K562 (cell line): ENCODE measurements around the gene ZBP1. TPM values are rescaled to one million over a fixed set of nuclear protein-coding genes. Genes with fewer than 3 reads are reported as not detected.

ENCODE experiments used
- ATAC-seq: fragments of 200-7000 bp; cut with Tn5 transposase; 3 replicates; pipeline ENCODE4 v1.9.1; 2020; ENCODE audit warnings: moderate library complexity
- BruUV-seq: library from RNA; stranded (reverse); fragments of 400-500 nt; replicated peaks from 2 replicates; lab custom pipeline; 2021; lab: Mats Ljungman, UMichigan
- CTCF ChIA-PET: fragments of 300-600 bp; formaldehyde crosslinking; extraction: SDS; loops from one replicate; lab custom pipeline; 2021; ENCODE audit warnings: low intra/inter-chr PET ratio; lab: Yijun Ruan, JAX
- POLR2A ChIA-PET: fragments of 300-600, 350-650 bp; sonication (Branson Sonifier 250); formaldehyde crosslinking; extraction: SDS; loops from one replicate; lab custom pipeline; 2021; ENCODE audit warnings: antibody characterized with exemption, inconsistent platforms; lab: Yijun Ruan, JAX
- DNase-seq, 4 experiments: peaks; one replicate each; pipeline versions ENCODE4 v3.0.0 to v3.0.0-alpha.2; 2011 to 2018; ENCODE audit warnings: low spot score in 3 of 4, mixed read lengths in 3 of 4; ENCODE audit errors: extremely low read depth in 1 of 4
- FAIRE-seq: peaks from 2 replicates; lab custom pipeline; 2011; peaks lifted over from hg19 to GRCh38; lab: Jason Lieb, UNC
- H2AFZ ChIP-seq: 2 replicates; pipeline ENCODE4 v1.6.0; 2011; ENCODE audit warnings: low read depth, low read length, control low read depth, inconsistent platforms
- H3K27ac ChIP-seq: fragments of 200-600 bp; 3 replicates; pipeline ENCODE4 v1.8.0; 2011; ENCODE audit warnings: low read depth, mild to moderate bottlenecking, control low read depth, inconsistent platforms, low read length, moderate library complexity, mixed read lengths; ENCODE audit errors: extremely low read depth
- H3K27me3 ChIP-seq, 2 experiments: fragments of 300-600 bp in 1 of 2; 2 replicates in 1 of 2; 3 replicates in 1 of 2; pipeline versions ENCODE4 v1.6.0 to v1.8.0; 2011; ENCODE audit warnings: inconsistent platforms in 2 of 2, low read length in 2 of 2, mild to moderate bottlenecking in 1 of 2, mixed read lengths in 1 of 2, moderate library complexity in 1 of 2; ENCODE audit not compliant: control insufficient read depth in 2 of 2, insufficient read depth in 2 of 2
- H3K36me3 ChIP-seq: fragments of 300-600 bp; 3 replicates; pipeline ENCODE4 v1.8.0; 2011; ENCODE audit warnings: mild to moderate bottlenecking, low read length, inconsistent platforms; ENCODE audit not compliant: control insufficient read depth, insufficient read depth
- H3K4me1 ChIP-seq, 2 experiments: fragments of 200-600 bp in 1 of 2; replicated peaks in 1 of 2; 2 replicates in 1 of 2; 3 replicates in 1 of 2; pipeline versions ENCODE4 v1.5.1 to v1.8.0; 2011; ENCODE audit warnings: inconsistent platforms in 2 of 2, low read length in 2 of 2, mild to moderate bottlenecking in 1 of 2, mixed read lengths in 1 of 2, moderate library complexity in 1 of 2; ENCODE audit not compliant: control insufficient read depth in 2 of 2, insufficient read depth in 2 of 2
- H3K4me2 ChIP-seq: 2 replicates; pipeline ENCODE4 v1.6.1; 2011; ENCODE audit warnings: low read length, control low read depth, inconsistent platforms, mixed read lengths; ENCODE audit not compliant: insufficient read depth
- H3K4me3 ChIP-seq: fragments of 200-600 bp; sonication (generic), shearing (Covaris generic); 2 replicates; pipeline ENCODE4 v1.5.1; 2016; ENCODE audit warnings: control low read depth, inconsistent platforms
- H3K79me2 ChIP-seq: fragments of 200-600 bp; 3 replicates; pipeline ENCODE4 v1.8.0; 2011; ENCODE audit warnings: low read length, inconsistent platforms; ENCODE audit not compliant: control insufficient read depth, insufficient read depth
- H3K9ac ChIP-seq, 2 experiments: 2 replicates each; pipeline versions ENCODE4 v1.6.0 to v1.6.1; 2011; ENCODE audit warnings: low read depth in 2 of 2, low read length in 2 of 2, control low read depth in 1 of 2, inconsistent platforms in 1 of 2, mild to moderate bottlenecking in 1 of 2, mixed read lengths in 1 of 2; ENCODE audit not compliant: insufficient read depth in 1 of 2
- H3K9me1 ChIP-seq: one replicate; pipeline ENCODE4 v1.6.0; 2011; ENCODE audit warnings: inconsistent platforms, mild to moderate bottlenecking, low read length, moderate library complexity; ENCODE audit not compliant: control insufficient read depth, insufficient read depth
- H3K9me3 ChIP-seq: replicated peaks from 2 replicates; pipeline ENCODE4 v1.5.1; 2011; ENCODE audit warnings: low read depth, low read length, inconsistent platforms; ENCODE audit not compliant: control insufficient read depth, insufficient read depth
- H4K20me1 ChIP-seq: replicated peaks from 2 replicates; pipeline ENCODE4 v1.6.1; 2011; ENCODE audit warnings: low read length, inconsistent platforms, mixed read lengths; ENCODE audit not compliant: control insufficient read depth, insufficient read depth
- CHD2 ChIP-seq: IDR thresholded peaks from 2 replicates; pipeline ENCODE4 v1.6.1; 2011; ENCODE audit warnings: low read depth, low read length
- HIVEP1 ChIP-seq: fragments of 250-450 bp; sonication (Bioruptor Pico); IDR thresholded peaks from 2 replicates; pipeline ENCODE4 v1.4.0; 2020; ENCODE audit warnings: mild to moderate bottlenecking
- KAT8 ChIP-seq: fragments of 450-650 bp; IDR thresholded peaks from 2 replicates; pipeline ENCODE4 v1.6.1; 2016; ENCODE audit warnings: low read depth, mild to moderate bottlenecking
- KDM2B ChIP-seq: fragments of 250-450 bp; sonication (Bioruptor Pico); IDR thresholded peaks from 2 replicates; pipeline ENCODE4 v1.8.0; 2021; ENCODE audit warnings: mild to moderate bottlenecking, moderate library complexity
- NCOA1 ChIP-seq: fragments of 450-650 bp; IDR thresholded peaks from 2 replicates; pipeline ENCODE4 v1.6.1; 2016; ENCODE audit warnings: low read depth
- NCOA2 ChIP-seq, 2 experiments: fragments of 450-650 bp; IDR thresholded peaks; 2 replicates each; pipeline ENCODE4 v1.6.1; 2018; ENCODE audit warnings: mild to moderate bottlenecking in 2 of 2, moderate library complexity in 1 of 2; ENCODE audit not compliant: partially characterized antibody in 2 of 2
- TRIM28 ChIP-seq: fragments of 450-650 bp; IDR thresholded peaks from 2 replicates; pipeline ENCODE4 v1.6.1; 2017
- TSHZ1 ChIP-seq: fragments of 250-450 bp; sonication (Bioruptor Pico); IDR thresholded peaks from 2 replicates; pipeline ENCODE4 v1.4.0; 2020; ENCODE audit warnings: mild to moderate bottlenecking, moderate library complexity
- U2AF1 ChIP-seq: fragments of 200-400 bp; formaldehyde crosslinking; optimal IDR thresholded peaks from 2 replicates; pipeline ENCODE3; 2017; ENCODE audit warnings: mild to moderate bottlenecking, low read depth, low read length, moderate library complexity
- ZNF146 ChIP-seq: IDR thresholded peaks from one replicate; pipeline ENCODE4 v1.6.1; 2018; ENCODE audit warnings: missing compliant biosample characterization; ENCODE audit not compliant: unreplicated experiment
- ZNF280A ChIP-seq: fragments of 450-650 bp; IDR thresholded peaks from 2 replicates; pipeline ENCODE4 v1.6.1; 2018; ENCODE audit warnings: mild to moderate bottlenecking, low read depth; ENCODE audit not compliant: partially characterized antibody
- ZNF518B ChIP-seq: fragments of 250-450 bp; sonication (Bioruptor Pico); IDR thresholded peaks from 2 replicates; pipeline ENCODE4 v1.5.0; 2021; ENCODE audit warnings: mild to moderate bottlenecking, moderate library complexity
- ZNF561 ChIP-seq: fragments of 450-650 bp; formaldehyde crosslinking; conservative IDR thresholded peaks from 2 replicates; pipeline ENCODE4 v1.4.0; 2020; ENCODE audit warnings: mild to moderate bottlenecking, moderate library complexity
- ZNF695 ChIP-seq: fragments of 450-650 bp; formaldehyde crosslinking; IDR thresholded peaks from 2 replicates; pipeline ENCODE4 v1.4.0; 2020; ENCODE audit warnings: mild to moderate bottlenecking, moderate library complexity
- WGBS: fragments of 100-300 bp; shearing (Covaris generic); methylation state at CpG from one replicate; pipeline ENCODE4 v1.1.6; 2016; ENCODE audit warnings: low coverage, mixed read lengths; ENCODE audit not compliant: insufficient coverage; ENCODE audit errors: missing lambda C conversion rate; 5-methylcytosine and 5-hydroxymethylcytosine counted together
- in situ Hi-C: fragments of 300-500 bp; cut with MboI; formaldehyde crosslinking; loops from 4 replicates; pipeline ENCODE4 v1.15.0; 2018; ENCODE audit warnings: inconsistent platforms, mixed read lengths
- intact Hi-C: fragments of 100-400 bp; cut with micrococcal nuclease; formaldehyde crosslinking; loops from 2 replicates; pipeline ENCODE4 v1.14.2; 2022
- polyA plus RNA-seq, 8 experiments: library from polyadenylated mRNA; depleted of rRNA in 4 of 8; stranded (reverse) in 5 of 8; unstranded in 3 of 8; fragments of >200 nt; fragmentation: Nextera tagmentation in 2 of 8; fragmentation: Illumina TruSeq in 1 of 8; extraction: Ambion mirVana in 2 of 8; extraction: Trizol in 1 of 8; gene quantifications; 2 replicates each; pipeline versions ENCODE4 v1.2.1 to v1.2.3, GENCODE V29; 2011 to 2014; ENCODE audit warnings: inconsistent platforms in 1 of 8, missing spikeins in 1 of 8
- total RNA-seq, 7 experiments: library from RNA; depleted of rRNA in 6 of 7; stranded (reverse); fragments of >200 nt in 6 of 7; fragmentation: Illumina TruSeq in 2 of 7; extraction: Trizol in 2 of 7; gene quantifications; 2 replicates each; pipeline versions ENCODE4 v1.2.1 to v1.2.3, GENCODE V29; 2011 to 2021; ENCODE audit warnings: low replicate concordance in 1 of 7

ZBP1 gene
- total and polyA plus RNA-seq, 9 of the 15 experiments (the other 6 are each of a cell fraction or from before 2014, with no cell fraction given) = not detected

GRCh38 chr20:57621421-57622200, 1.4 kb upstream of the ZBP1 start:
- H3K4me3 ChIP-seq = no peak overlapping the region
- POLR2A ChIA-PET = interaction anchor here (0.5 kb wide), 1 partner anchor 1996 kb away, joined by 3 read pairs; no protein-coding TSS in a partner anchor
- no peak for TF ChIP-seq KAT8
- no peak for TF ChIP-seq ZNF280A
- no peak for TF ChIP-seq ZNF518B (CRISPR knock-in tag)
- TF ChIP-seq TRIM28 = no peak
- no peak for TF ChIP-seq ZNF695
- no peak for TF ChIP-seq U2AF1
- TF ChIP-seq TSHZ1 (CRISPR knock-in tag) = no peak
- TF ChIP-seq NCOA2 (IDR thresholded peaks at IDR 0.05; ENCODE audit: partially characterized antibody in 2 of 2) = no peak
- TF ChIP-seq NCOA1 = no peak
- TF ChIP-seq KDM2B (CRISPR knock-in tag) = no peak
- no peak for TF ChIP-seq ZNF146 (CRISPR knock-in tag)
- no peak for TF ChIP-seq CHD2
- no peak for TF ChIP-seq HIVEP1
- TF ChIP-seq ZNF561 = no peak

More at GRCh38 chr20:57621421-57622200, 1.4 kb upstream of the ZBP1 start:
- Histone ChIP-seq H2AFZ (no peak overlapping the region), H3K27ac (no peak overlapping the region), H4K20me1 (peaks cover 7% of the 10 kb centered on the region), H3K4me1 (peaks cover 0 to 3% of the 10 kb centered on the region in 2 experiments; a peak in 4 of 5 replicates), H3K9ac (no peak overlapping the region), H3K9me3 (no peaks in the 10 kb centered on the region), H3K79me2 (no peaks in the 10 kb centered on the region), H3K27me3 (peaks cover 24 to 63% of the 10 kb centered on the region in 2 experiments; a peak in 4 of 5 replicates), H3K36me3 (no peaks in the 10 kb centered on the region), H3K9me1 (no peaks in the 10 kb centered on the region), H3K4me2 (no peak overlapping the region)
- no peak for DNase-seq
- CTCF ChIA-PET = interaction anchor here (1.3 kb wide), 1 partner anchor 588 kb away, joined by 6 read pairs; no protein-coding TSS in a partner anchor
- intact Hi-C loops = loop anchor here (1.0 kb wide), 1 partner anchor 32 kb away; no protein-coding TSS in a partner anchor
- no peak for FAIRE-seq
- no TSS peak for BruUV-seq
- in situ Hi-C loops = loop anchor here (25.0 kb wide), 1 partner anchor 591 kb away; no protein-coding TSS in a partner anchor
- no peak for ATAC-seq
- 4% methylated on average over 16 of the region's 16 CpGs for WGBS
